ENCODE data around the gene ZNF507.
A peak's percentile ranks its signal among the peaks of the same experiment; 100 is the strongest.

- TF ChIP-seq CTCF (IDR thresholded peaks at IDR 0.05), result no peak
- TF ChIP-seq POLR2A (IDR thresholded peaks at IDR 0.05), result peak in 1 of 2 donors; percentile 30
These were observed 17.8 kb downstream of the ZNF507 start for GRCh38 chr19:32363175-32363574.
